ENCODE measurements around the gene PPARA.

PPARA gene

GRCh38 chr22:46286941-46287872 is 136.9 kb downstream of the PPARA start:
- peak overlapping the region; percentile 68 for H3K4me3 ChIP-seq (ENCODE audit: low read depth, low read length)
- TF ChIP-seq CTCF (IDR thresholded peaks at IDR 0.05; ENCODE audit: borderline replicate concordance, insufficient read depth, low read depth, low read length) = no peak

GRCh38 chr22:46287873-46288751 is 137.8 kb downstream of the PPARA start:
- H3K4me3 ChIP-seq (ENCODE audit: low read depth, low read length) = peak overlapping the region; percentile 68
- no peak for TF ChIP-seq CTCF (IDR thresholded peaks at IDR 0.05; ENCODE audit: borderline replicate concordance, insufficient read depth, low read depth, low read length)

GRCh38 chr22:46288846-46289243 is 138.5 kb downstream of the PPARA start:
- H3K4me3 ChIP-seq (ENCODE audit: low read depth, low read length) = no peak overlapping the region
- TF ChIP-seq CTCF (IDR thresholded peaks at IDR 0.05; ENCODE audit: borderline replicate concordance, insufficient read depth, low read depth, low read length) = no peak

- no peak overlapping the region for H3K4me3 ChIP-seq (ENCODE audit: low read depth, low read length)
- TF ChIP-seq CTCF (IDR thresholded peaks at IDR 0.05; ENCODE audit: borderline replicate concordance, insufficient read depth, low read depth, low read length) = no peak
These were observed 139.0 kb downstream of the PPARA start for GRCh38 chr22:46289244-46289891.

- TF ChIP-seq CTCF (IDR thresholded peaks at IDR 0.05; ENCODE audit: borderline replicate concordance, insufficient read depth, low read depth, low read length) = no peak
- no peak overlapping the region for H3K4me3 ChIP-seq (ENCODE audit: low read depth, low read length)
These were observed 140.0 kb downstream of the PPARA start for GRCh38 chr22:46290121-46290842.
